ENCODE data around the gene FOXB1. TPM values are rescaled to one million over a fixed set of nuclear protein-coding genes. Genes with fewer than 3 reads are reported as not detected.

Gene FOXB1
- total and polyA plus RNA-seq, 2 of the 13 experiments (the other 11 are each of a cell fraction or from before 2014, with no cell fraction given) = not detected

- no peak for TF ChIP-seq SNAI1 (CRISPR knock-in tag; IDR thresholded peaks at IDR 0.05; ENCODE audit: borderline replicate concordance)
- no peak for TF ChIP-seq RARA (CRISPR knock-in tag; IDR thresholded peaks at IDR 0.05)
- no peak for TF ChIP-seq ZNF616 (CRISPR knock-in tag; IDR thresholded peaks at IDR 0.05; ENCODE audit: low read depth)
- TF ChIP-seq TCF12 (IDR thresholded peaks at IDR 0.05) = no peak
- no peak for TF ChIP-seq TCF12 (CRISPR knock-in tag; IDR thresholded peaks at IDR 0.05)
- TF ChIP-seq FOSL2 (CRISPR knock-in tag; IDR thresholded peaks at IDR 0.05) = no peak
- no peak for TF ChIP-seq EP300 (IDR thresholded peaks at IDR 0.05; ENCODE audit: low read depth in 2 of 2, low read length in 2 of 2)
- no peak for TF ChIP-seq EP300 (CRISPR knock-in tag; IDR thresholded peaks at IDR 0.05; ENCODE audit: borderline replicate concordance)
- TF ChIP-seq LCORL (IDR thresholded peaks at IDR 0.05) = no peak
- no peak for TF ChIP-seq LCORL (CRISPR knock-in tag; IDR thresholded peaks at IDR 0.05)
- TF ChIP-seq, protein P1, sequence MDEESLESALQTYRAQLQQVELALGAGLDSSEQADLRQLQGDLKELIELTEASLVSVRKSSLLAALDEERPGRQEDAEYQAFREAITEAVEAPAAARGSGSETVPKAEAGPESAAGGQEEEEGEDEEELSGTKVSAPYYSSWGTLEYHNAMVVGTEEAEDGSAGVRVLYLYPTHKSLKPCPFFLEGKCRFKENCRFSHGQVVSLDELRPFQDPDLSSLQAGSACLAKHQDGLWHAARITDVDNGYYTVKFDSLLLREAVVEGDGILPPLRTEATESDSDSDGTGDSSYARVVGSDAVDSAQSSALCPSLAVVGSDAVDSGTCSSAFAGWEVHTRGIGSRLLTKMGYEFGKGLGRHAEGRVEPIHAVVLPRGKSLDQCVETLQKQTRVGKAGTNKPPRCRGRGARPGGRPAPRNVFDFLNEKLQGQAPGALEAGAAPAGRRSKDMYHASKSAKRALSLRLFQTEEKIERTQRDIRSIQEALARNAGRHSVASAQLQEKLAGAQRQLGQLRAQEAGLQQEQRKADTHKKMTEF (CRISPR knock-in tag; IDR thresholded peaks at IDR 0.05) = peak; percentile 38; the same call in 1 of the 2 replicates
- TF ChIP-seq, protein P2, sequence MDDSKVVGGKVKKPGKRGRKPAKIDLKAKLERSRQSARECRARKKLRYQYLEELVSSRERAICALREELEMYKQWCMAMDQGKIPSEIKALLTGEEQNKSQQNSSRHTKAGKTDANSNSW (CRISPR knock-in tag; IDR thresholded peaks at IDR 0.05; ENCODE audit: borderline replicate concordance) = no peak
- no peak for TF ChIP-seq ZNF260 (CRISPR knock-in tag; IDR thresholded peaks at IDR 0.05; ENCODE audit: borderline replicate concordance, low read depth)
- TF ChIP-seq, protein P3, sequence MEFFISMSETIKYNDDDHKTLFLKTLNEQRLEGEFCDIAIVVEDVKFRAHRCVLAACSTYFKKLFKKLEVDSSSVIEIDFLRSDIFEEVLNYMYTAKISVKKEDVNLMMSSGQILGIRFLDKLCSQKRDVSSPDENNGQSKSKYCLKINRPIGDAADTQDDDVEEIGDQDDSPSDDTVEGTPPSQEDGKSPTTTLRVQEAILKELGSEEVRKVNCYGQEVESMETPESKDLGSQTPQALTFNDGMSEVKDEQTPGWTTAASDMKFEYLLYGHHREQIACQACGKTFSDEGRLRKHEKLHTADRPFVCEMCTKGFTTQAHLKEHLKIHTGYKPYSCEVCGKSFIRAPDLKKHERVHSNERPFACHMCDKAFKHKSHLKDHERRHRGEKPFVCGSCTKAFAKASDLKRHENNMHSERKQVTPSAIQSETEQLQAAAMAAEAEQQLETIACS (CRISPR knock-in tag; IDR thresholded peaks at IDR 0.05) = no peak
- no peak for TF ChIP-seq FOXA1 (IDR thresholded peaks at IDR 0.05)
- 0 out of 2 replicates have a peak, but pooled peaks have one; percentile 38 for TF ChIP-seq FOXA1 (CRISPR knock-in tag; IDR thresholded peaks at IDR 0.05)
- no peak for TF ChIP-seq ARNT (IDR thresholded peaks at IDR 0.05)
- TF ChIP-seq HOXA7 (CRISPR knock-in tag; IDR thresholded peaks at IDR 0.05) = no peak
- no peak for TF ChIP-seq ZNF276 (CRISPR knock-in tag; IDR thresholded peaks at IDR 0.05; ENCODE audit: low read depth)
- TF ChIP-seq, protein P4, sequence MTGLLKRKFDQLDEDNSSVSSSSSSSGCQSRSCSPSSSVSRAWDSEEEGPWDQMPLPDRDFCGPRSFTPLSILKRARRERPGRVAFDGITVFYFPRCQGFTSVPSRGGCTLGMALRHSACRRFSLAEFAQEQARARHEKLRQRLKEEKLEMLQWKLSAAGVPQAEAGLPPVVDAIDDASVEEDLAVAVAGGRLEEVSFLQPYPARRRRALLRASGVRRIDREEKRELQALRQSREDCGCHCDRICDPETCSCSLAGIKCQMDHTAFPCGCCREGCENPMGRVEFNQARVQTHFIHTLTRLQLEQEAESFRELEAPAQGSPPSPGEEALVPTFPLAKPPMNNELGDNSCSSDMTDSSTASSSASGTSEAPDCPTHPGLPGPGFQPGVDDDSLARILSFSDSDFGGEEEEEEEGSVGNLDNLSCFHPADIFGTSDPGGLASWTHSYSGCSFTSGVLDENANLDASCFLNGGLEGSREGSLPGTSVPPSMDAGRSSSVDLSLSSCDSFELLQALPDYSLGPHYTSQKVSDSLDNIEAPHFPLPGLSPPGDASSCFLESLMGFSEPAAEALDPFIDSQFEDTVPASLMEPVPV (CRISPR knock-in tag; IDR thresholded peaks at IDR 0.05) = no peak
- no peak for TF ChIP-seq ZNF446 (CRISPR knock-in tag; IDR thresholded peaks at IDR 0.05)
- TF ChIP-seq RFX1 (IDR thresholded peaks at IDR 0.05) = no peak
- no peak for TF ChIP-seq ZNF121 (CRISPR knock-in tag; IDR thresholded peaks at IDR 0.05)
- no peak for TF ChIP-seq SAP130 (CRISPR knock-in tag; IDR thresholded peaks at IDR 0.05; ENCODE audit: low read depth)
- no peak for TF ChIP-seq KDM5A (IDR thresholded peaks at IDR 0.05; ENCODE audit: borderline replicate concordance, low read length)
- TF ChIP-seq ZNF550 (CRISPR knock-in tag; IDR thresholded peaks at IDR 0.05; ENCODE audit: borderline replicate concordance) = no peak
- no peak for TF ChIP-seq ZNF460 (CRISPR knock-in tag; IDR thresholded peaks at IDR 0.05; ENCODE audit: borderline replicate concordance)
Observed at GRCh38 chr15:60006203-60006862, 2.2 kb downstream of the FOXB1 start (continued).
